OCI-LY1 (cell line): Measurements from ENCODE around the gene LPAR3.

Experiments used
- H2AFZ ChIP-seq: fragments of 200-600 bp; sonication (generic), shearing (Covaris generic); 2 replicates; pipeline ENCODE4 v1.6.0; 2014; ENCODE audit warnings: antibody characterized with exemption, mild to moderate bottlenecking, low read length
- H3F3A ChIP-seq: fragments of 200-600 bp; sonication (generic), shearing (Covaris generic); 2 replicates; pipeline ENCODE4 v1.6.0; 2014; ENCODE audit warnings: mild to moderate bottlenecking, antibody characterized with exemption, low read length, moderate library complexity; ENCODE audit not compliant: insufficient read depth
- H3K27ac ChIP-seq: fragments of 200-600 bp; sonication (generic); 2 replicates; pipeline ENCODE4 v1.5.1; 2014; ENCODE audit warnings: low read length, mixed run types, mild to moderate bottlenecking, low read depth; ENCODE audit not compliant: poor library complexity, severe bottlenecking
- H3K27me3 ChIP-seq: fragments of 200-600 bp; sonication (generic); 2 replicates; pipeline ENCODE4 v1.6.0; 2014; ENCODE audit warnings: antibody characterized with exemption, mild to moderate bottlenecking, low read length, moderate library complexity; ENCODE audit not compliant: insufficient read depth
- H3K36me3 ChIP-seq: fragments of 200-600 bp; sonication (generic); 2 replicates; pipeline ENCODE4 v1.6.1; 2014; ENCODE audit warnings: mild to moderate bottlenecking, antibody characterized with exemption, low read length, moderate library complexity, mixed read lengths; ENCODE audit not compliant: insufficient read depth
- H3K4me1 ChIP-seq: fragments of 200-600 bp; sonication (generic); 2 replicates; pipeline ENCODE4 v1.5.1; 2014; ENCODE audit warnings: mild to moderate bottlenecking, low read length, moderate library complexity; ENCODE audit not compliant: insufficient read depth, severe bottlenecking
- H3K4me2 ChIP-seq: fragments of 200-600 bp; sonication (generic), shearing (Covaris generic); 2 replicates; pipeline ENCODE4 v1.6.1; 2014; ENCODE audit warnings: low read length
- H3K4me3 ChIP-seq: fragments of 200-600 bp; sonication (generic); 2 replicates; pipeline ENCODE4 v1.5.1; 2014; ENCODE audit warnings: low read length, low read depth, mild to moderate bottlenecking, mixed read lengths; ENCODE audit not compliant: poor library complexity, severe bottlenecking
- H3K79me2 ChIP-seq: fragments of 200-600 bp; shearing (Covaris generic); 2 replicates; pipeline ENCODE4 v1.6.1; 2016; ENCODE audit warnings: mixed run types, low read length, mixed read lengths; ENCODE audit not compliant: insufficient read depth
- H3K9ac ChIP-seq: fragments of 200-600 bp; sonication (generic), shearing (Covaris generic); 2 replicates; pipeline ENCODE4 v1.6.1; 2014; ENCODE audit warnings: mild to moderate bottlenecking, low read length, mixed read lengths
- H3K9me2 ChIP-seq: fragments of 200-600 bp; sonication (generic), shearing (Covaris generic); 2 replicates; pipeline ENCODE4 v1.6.1; 2014; ENCODE audit warnings: low read depth, mild to moderate bottlenecking, low read length, mixed read lengths
- H3K9me3 ChIP-seq: fragments of 200-600 bp; shearing (Covaris generic); 2 replicates; pipeline ENCODE4 v1.6.1; 2014; ENCODE audit warnings: low read length, mixed read lengths
- H4K20me1 ChIP-seq: fragments of 200-600 bp; sonication (generic), shearing (Covaris generic); 2 replicates; pipeline ENCODE4 v1.6.0; 2016; ENCODE audit warnings: mild to moderate bottlenecking, low read length; ENCODE audit not compliant: insufficient read depth
- EZH2 ChIP-seq: fragments of 200-600 bp; sonication (generic), shearing (Covaris generic); IDR thresholded peaks from 2 replicates; pipeline ENCODE4 v1.8.0; 2017; ENCODE audit warnings: borderline replicate concordance, mixed run types, mild to moderate bottlenecking, antibody characterized with exemption, low read length, moderate library complexity, mixed read lengths
- TF ChIP-seq, protein P1 (sequence below): fragments of 200-600 bp; sonication (generic), shearing (Covaris generic); IDR thresholded peaks from 2 replicates; pipeline ENCODE4 v1.5.1; 2017; ENCODE audit warnings: mild to moderate bottlenecking, antibody characterized with exemption, low read length, moderate library complexity, mixed read lengths

Gene LPAR3

GRCh38 chr1:84773933-84774497 lies 119.0 kb downstream of the LPAR3 start:
- Histone ChIP-seq H3F3A (no peaks in the 10 kb centered on the region), H3K36me3 (no peaks in the 10 kb centered on the region), H2AFZ (no peak overlapping the region), H3K9me3 (no peaks in the 10 kb centered on the region), H3K4me3 (no peak overlapping the region), H3K9me2 (no peaks in the 10 kb centered on the region), H3K79me2 (no peaks in the 10 kb centered on the region), H3K4me2 (no peak overlapping the region), H3K9ac (no peak overlapping the region), H3K27me3 (no peaks in the 10 kb centered on the region), H3K4me1 (no peaks in the 10 kb centered on the region), H4K20me1 (no peaks in the 10 kb centered on the region), H3K27ac (no peak overlapping the region)
- TF ChIP-seq, protein P1, sequence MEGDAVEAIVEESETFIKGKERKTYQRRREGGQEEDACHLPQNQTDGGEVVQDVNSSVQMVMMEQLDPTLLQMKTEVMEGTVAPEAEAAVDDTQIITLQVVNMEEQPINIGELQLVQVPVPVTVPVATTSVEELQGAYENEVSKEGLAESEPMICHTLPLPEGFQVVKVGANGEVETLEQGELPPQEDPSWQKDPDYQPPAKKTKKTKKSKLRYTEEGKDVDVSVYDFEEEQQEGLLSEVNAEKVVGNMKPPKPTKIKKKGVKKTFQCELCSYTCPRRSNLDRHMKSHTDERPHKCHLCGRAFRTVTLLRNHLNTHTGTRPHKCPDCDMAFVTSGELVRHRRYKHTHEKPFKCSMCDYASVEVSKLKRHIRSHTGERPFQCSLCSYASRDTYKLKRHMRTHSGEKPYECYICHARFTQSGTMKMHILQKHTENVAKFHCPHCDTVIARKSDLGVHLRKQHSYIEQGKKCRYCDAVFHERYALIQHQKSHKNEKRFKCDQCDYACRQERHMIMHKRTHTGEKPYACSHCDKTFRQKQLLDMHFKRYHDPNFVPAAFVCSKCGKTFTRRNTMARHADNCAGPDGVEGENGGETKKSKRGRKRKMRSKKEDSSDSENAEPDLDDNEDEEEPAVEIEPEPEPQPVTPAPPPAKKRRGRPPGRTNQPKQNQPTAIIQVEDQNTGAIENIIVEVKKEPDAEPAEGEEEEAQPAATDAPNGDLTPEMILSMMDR = no peak
- no peak for TF ChIP-seq EZH2

- Histone ChIP-seq H3K9me3 (no peaks in the 10 kb centered on the region), H3K4me3 (no peak overlapping the region), H3K79me2 (no peaks in the 10 kb centered on the region), H3K27ac (no peak overlapping the region), H3K36me3 (no peaks in the 10 kb centered on the region), H2AFZ (no peak overlapping the region), H3K27me3 (no peaks in the 10 kb centered on the region), H3F3A (no peaks in the 10 kb centered on the region), H3K4me2 (no peak overlapping the region), H3K9me2 (no peaks in the 10 kb centered on the region), H3K9ac (no peak overlapping the region), H3K4me1 (no peaks in the 10 kb centered on the region), H4K20me1 (no peaks in the 10 kb centered on the region)
- TF ChIP-seq, protein P1 = no peak
- no peak for TF ChIP-seq EZH2
Measured at GRCh38 chr1:84773195-84773594, 119.8 kb downstream of the LPAR3 start.

DNA sequence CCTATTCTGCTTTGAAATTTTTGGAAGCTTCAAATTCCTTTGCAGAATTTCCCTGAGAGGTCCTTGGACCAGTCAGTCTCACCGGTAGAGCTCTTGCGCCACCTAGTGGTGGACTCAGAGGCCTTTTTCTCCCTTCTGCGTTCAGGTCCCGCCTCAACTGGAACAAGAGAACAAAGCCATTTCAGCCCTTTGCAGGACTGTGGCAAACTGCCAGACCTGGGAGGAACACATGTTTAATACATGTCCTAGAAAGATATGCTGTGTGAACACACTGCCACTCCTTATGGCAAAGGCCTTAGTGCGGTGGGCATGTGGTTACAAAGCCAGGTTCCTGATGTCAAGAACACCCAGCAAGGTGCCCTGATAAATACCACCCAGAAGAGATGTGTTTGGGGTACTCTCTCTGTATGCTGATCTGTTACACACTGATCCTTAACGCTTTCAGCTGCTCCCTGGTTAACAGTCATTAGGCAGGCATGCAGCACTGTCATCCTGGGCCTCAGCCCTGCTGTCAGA lies 120.5 kb downstream of the LPAR3 start:
- Histone ChIP-seq H3F3A (no peaks in the 10 kb centered on the region), H3K9ac (no peak overlapping the region), H4K20me1 (no peaks in the 10 kb centered on the region), H3K9me2 (no peaks in the 10 kb centered on the region), H3K4me2 (no peak overlapping the region), H3K27ac (no peak overlapping the region), H3K4me3 (no peak overlapping the region), H3K27me3 (no peaks in the 10 kb centered on the region), H2AFZ (no peak overlapping the region), H3K79me2 (no peaks in the 10 kb centered on the region), H3K9me3 (no peaks in the 10 kb centered on the region), H3K36me3 (no peaks in the 10 kb centered on the region), H3K4me1 (no peaks in the 10 kb centered on the region)
- TF ChIP-seq, protein P1 = peak; percentile 93
- TF ChIP-seq EZH2 = no peak
